Hepatocyte (in vitro differentiated cells): ENCODE measurements around the gene RBMS1.

ENCODE experiments used
- EZH2 ChIP-seq: fragments of 200-600 bp; sonication (generic); IDR thresholded peaks from 2 replicates; pipeline ENCODE4 v1.6.1; 2016; ENCODE audit warnings: antibody characterized with exemption, mild to moderate bottlenecking, borderline replicate concordance
- EZH2phosphoT487 ChIP-seq: fragments of 200-600 bp; sonication (generic); IDR thresholded peaks from one replicate; pipeline ENCODE4 v1.6.1; 2018; ENCODE audit warnings: antibody characterized with exemption, mild to moderate bottlenecking, low read depth, moderate library complexity; ENCODE audit not compliant: unreplicated experiment, severe bottlenecking
- TF ChIP-seq, protein P1 (sequence below): fragments of 200-600 bp; sonication (generic); IDR thresholded peaks from 2 replicates; pipeline ENCODE4 v1.5.1; 2016; ENCODE audit warnings: antibody characterized with exemption, mild to moderate bottlenecking; ENCODE audit not compliant: poor library complexity

DNA sequence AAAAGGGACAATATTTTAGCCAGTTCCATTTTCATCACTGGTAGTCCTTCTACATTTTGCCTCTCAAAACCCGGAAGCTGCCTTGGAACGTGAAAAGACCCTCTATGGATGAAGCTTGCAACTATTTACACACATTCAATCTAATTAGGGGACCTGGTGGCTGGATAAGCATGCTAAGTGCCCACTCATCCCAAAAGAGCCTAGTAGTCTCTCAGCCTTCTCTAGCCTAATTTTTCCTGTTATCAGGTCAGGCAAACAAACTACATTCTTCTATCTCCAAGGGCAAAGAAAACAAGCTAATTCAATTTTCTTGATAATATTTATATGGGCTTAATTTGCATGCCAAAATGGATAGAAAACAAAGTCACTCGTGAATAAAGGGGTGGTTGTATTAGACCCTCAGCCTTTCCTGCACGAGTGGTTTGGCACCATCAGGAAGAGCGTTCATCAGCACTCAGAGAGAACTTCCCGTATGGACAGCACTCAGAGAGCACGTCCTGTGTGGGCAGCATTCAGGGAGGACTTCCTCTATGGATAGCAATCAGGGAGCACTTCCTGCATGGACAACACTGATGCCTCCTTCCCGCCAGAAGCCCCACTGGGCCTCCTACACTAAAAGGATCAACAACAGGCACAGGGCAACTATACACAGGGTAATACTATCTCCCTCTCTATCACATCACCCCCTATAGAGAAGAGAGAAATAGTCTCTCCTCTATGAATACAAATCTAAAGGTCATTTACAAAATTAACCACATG is 122.2 kb downstream of the RBMS1 start:
- TF ChIP-seq, protein P1, sequence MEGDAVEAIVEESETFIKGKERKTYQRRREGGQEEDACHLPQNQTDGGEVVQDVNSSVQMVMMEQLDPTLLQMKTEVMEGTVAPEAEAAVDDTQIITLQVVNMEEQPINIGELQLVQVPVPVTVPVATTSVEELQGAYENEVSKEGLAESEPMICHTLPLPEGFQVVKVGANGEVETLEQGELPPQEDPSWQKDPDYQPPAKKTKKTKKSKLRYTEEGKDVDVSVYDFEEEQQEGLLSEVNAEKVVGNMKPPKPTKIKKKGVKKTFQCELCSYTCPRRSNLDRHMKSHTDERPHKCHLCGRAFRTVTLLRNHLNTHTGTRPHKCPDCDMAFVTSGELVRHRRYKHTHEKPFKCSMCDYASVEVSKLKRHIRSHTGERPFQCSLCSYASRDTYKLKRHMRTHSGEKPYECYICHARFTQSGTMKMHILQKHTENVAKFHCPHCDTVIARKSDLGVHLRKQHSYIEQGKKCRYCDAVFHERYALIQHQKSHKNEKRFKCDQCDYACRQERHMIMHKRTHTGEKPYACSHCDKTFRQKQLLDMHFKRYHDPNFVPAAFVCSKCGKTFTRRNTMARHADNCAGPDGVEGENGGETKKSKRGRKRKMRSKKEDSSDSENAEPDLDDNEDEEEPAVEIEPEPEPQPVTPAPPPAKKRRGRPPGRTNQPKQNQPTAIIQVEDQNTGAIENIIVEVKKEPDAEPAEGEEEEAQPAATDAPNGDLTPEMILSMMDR, result no peak
- TF ChIP-seq EZH2, result no peak
- TF ChIP-seq EZH2phosphoT487, result no peak
